Epithelial cell of proximal tubule (primary cell): ENCODE data around the gene LMO1. TPM values are rescaled to one million over a fixed set of nuclear protein-coding genes. Genes with fewer than 3 reads are reported as not detected.

Experiments
- DNase-seq: peaks from one replicate; pipeline ENCODE4 v3.0.0-alpha.2; 2011; ENCODE audit warnings: low read depth
- H3K4me3 ChIP-seq: 2 replicates; pipeline ENCODE4 v1.5.1; 2011; ENCODE audit warnings: low read depth, mild to moderate bottlenecking, low read length
- CTCF ChIP-seq: conservative IDR thresholded peaks from 2 replicates; pipeline ENCODE4 v1.5.1; 2012; ENCODE audit warnings: low read depth, mild to moderate bottlenecking, low read length
- total RNA-seq: library from RNA; depleted of rRNA; stranded (reverse); fragments of >200 nt; gene quantifications from 2 replicates; pipeline ENCODE4 v1.2.3, GENCODE V29; 2015

LMO1 gene
- total RNA-seq, 1 donor from 2014 or later = not detected

- no peak for TF ChIP-seq CTCF
- no peak overlapping the region for H3K4me3 ChIP-seq
- no peak for DNase-seq
These were observed 24.6 kb upstream of the LMO1 start for GRCh38 chr11:8288166-8288772.

GRCh38 chr11:8287703-8288102 is 24.0 kb upstream of the LMO1 start:
- H3K4me3 ChIP-seq = no peak overlapping the region
- DNase-seq = no peak
- no peak for TF ChIP-seq CTCF

DNA sequence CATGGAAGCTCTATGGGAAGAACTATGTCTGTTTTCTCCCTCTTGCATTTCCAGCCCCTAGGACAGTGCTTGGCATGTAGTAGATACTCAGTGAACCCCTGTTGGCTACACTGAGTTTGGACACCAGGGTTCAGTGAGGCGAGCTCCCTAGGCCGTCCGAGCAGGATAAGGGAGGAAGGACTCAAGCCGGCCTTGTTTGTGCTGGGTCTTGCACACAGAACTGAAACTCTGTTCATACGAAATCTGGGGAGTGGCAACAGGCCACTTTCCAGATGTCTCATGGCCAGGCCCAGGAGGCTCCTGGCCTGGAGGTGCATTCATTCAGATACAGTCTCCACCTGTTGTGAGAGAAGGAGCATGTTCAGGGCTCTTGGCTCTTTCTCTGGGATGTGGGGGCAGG is 23.6 kb upstream of the LMO1 start:
- TF ChIP-seq CTCF = no peak
- H3K4me3 ChIP-seq = no peak overlapping the region
- no peak for DNase-seq

- no peak overlapping the region for H3K4me3 ChIP-seq
- DNase-seq = no peak
- TF ChIP-seq CTCF = no peak
These were observed 23.2 kb upstream of the LMO1 start for GRCh38 chr11:8286886-8287285.

- no peak overlapping the region for H3K4me3 ChIP-seq
- TF ChIP-seq CTCF = no peak
- DNase-seq = no peak
These were observed 22.1 kb upstream of the LMO1 start for GRCh38 chr11:8285796-8286195.

GRCh38 chr11:8285228-8285627 is 21.6 kb upstream of the LMO1 start:
- TF ChIP-seq CTCF = no peak
- no peak overlapping the region for H3K4me3 ChIP-seq
- DNase-seq = no peak

GRCh38 chr11:8283465-8284230 is 20.0 kb upstream of the LMO1 start:
- no peak for DNase-seq
- no peak for TF ChIP-seq CTCF
- no peak overlapping the region for H3K4me3 ChIP-seq
